DMS114 treated with DMSO at 0.1 percent for 48 hours (cell line): ENCODE data around the gene BRD1.
A peak's percentile ranks its signal among the peaks of the same experiment; 100 is the strongest.
"Not testable (repeated sequence)": the region's sequence is repeated elsewhere in the genome, so short reads cannot be mapped to it uniquely, and the experiment has no call there.

Experiments
- DNase-seq: peaks from one replicate; lab custom pipeline; 2025; ENCODE audit not compliant: unreplicated experiment; lab: John Stamatoyannopoulos, UW

The BRD1 gene

DNA sequence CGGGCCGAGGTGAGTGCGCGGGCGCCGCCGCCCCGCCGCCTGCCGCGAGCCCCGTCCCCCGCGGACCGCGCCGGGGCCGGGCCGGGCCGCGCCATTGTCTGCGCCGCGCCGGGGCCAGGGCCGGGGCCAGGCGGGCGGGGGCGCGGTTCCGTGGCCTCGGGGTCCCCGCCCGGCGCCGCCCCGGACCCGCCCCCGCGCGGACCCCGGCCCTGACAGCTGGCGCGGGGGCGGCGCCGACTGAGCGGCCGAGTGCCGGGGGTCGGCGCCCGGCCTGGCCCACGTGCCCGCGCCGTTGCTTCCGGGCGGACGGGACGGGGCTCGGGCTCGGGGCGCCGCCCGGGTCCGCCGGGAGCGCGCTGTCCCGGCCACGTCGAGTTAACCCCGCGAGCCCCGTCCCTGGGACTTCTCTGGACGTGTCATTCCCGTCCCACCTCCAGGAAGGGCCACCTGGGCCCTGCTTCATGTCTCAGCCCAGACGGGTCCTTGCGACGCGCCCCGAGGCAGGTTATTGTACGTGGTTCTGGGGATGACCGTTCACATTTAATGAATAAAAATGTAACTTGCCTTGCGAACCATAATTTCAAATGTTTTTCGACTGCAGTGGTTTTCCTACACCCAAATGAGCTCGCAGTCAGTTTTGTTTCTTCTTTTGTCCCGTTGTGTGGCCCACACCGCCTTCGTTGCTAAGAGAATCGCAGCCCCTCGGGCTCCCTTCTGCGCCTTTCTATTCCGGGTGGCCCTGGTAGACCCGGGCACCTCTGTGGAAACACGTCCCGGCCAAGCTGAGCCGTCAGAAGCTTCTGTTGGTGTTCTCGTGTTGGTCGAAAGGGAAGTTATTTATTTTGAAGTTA, 26.5 kb upstream of the BRD1 start:
- DNase-seq, result no peak

DNA sequence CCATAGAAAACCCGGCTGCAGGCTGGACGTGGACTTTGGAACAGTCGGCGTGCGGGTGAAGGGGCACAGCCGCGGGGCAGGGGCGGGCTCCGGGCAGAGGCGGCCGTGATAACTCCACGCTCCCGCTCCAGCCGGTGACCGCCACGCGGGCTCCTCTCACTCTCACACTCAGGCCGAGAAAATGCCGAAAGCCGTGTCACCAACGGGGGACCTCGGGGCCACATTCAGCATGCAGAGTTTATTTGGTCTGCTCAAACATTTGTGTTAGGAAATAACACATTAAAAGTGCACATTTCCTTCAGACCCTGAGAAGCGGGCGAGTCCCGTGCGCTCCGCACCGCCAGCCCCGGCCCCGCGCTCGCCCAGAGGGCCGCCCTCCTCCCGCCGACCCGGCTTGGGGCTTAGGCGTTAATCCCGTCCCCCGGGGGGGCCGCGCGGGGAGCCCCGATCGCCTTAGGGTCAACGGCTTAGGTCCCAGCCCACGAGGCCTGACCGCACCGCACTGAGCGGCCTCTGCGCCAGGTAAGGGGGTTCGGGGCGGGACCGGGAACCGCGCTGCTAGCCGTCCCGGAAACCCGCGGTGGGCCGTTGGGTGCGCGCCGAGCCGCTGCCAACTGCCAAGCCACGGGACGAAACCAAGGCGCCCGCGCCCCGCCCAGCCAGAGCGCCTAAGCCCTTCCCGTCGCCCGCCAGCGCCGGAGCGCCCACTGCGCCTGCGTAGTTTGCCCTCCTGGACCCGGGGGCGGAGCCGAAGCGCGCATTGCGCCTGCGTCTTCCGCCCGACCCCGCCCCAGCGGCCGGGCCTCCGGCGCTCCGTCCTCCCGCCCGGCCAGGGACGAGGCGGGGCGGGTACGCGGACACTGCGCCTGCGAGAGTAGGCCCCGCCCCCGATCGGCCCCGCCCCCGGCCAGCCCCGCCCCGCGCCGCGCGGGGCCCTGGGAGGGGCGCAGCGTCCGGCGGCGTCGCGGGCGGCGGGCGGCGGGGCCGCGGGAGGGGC, 25.5 kb upstream of the BRD1 start, which contains the start of gene ZBED4:
ZBED4 (plus strand) TSS at position 947 of the 997 bp plus-strand sequence. CDS start 29,819 bp downstream, outside the sequence.
- DNase-seq, result peak; percentile 75

DNA sequence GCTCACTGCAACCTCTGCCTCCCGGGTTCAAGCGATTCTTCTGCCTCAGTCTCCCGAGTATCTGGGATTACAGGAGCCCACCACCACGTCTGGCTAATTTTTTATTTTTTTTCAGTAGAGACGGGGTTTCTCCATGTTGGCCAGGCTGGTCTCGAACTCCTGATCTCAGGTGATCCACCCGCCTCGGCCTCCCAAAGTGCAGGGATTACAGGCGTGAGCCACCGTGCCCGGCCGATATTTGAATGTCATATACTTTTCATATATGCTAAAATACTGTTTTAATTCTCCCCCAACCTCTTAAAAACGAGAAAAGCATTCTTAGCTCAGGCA, 24.9 kb upstream of the BRD1 start:
- DNase-seq, result not testable (repeated sequence)

DNA sequence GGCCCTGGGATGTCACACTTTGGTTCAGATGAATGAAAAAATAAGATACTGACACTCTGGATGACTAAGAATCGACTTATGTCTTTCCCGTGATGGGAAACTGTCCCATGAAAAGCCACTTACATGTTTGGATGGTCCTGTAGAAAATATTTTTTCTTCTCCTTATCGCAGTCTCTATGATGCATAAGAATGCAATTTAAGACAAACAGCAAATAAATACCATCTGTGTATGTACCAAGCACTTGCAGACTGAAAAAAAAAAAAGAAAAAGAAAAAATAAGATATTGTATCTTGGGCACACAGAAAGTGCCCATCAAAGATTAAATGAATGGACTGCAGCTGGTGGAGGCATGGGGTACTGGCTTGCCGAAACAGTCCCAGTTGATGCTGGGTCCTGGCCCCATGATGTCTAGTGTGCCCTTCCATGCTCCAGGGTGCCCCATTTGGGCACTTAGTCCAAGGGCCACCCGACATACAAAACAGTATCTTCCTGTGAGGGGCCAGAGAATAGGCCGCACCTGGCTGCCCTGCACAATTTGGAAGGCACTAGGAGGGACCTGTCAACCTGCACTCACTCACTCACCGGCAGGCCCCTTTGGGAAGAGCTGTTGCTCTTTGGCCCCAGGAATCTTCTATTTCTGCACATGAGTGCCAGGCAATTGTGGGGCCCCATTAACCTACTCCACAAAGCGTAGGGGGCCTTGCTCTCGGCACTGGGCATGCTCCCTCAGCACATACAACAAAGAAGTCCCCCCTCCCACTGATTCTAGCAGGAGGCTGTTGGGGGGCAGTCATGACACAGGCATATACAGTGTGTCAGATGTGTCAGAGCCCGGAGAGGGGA, 23.5 kb upstream of the BRD1 start:
- DNase-seq, result no peak

DNA sequence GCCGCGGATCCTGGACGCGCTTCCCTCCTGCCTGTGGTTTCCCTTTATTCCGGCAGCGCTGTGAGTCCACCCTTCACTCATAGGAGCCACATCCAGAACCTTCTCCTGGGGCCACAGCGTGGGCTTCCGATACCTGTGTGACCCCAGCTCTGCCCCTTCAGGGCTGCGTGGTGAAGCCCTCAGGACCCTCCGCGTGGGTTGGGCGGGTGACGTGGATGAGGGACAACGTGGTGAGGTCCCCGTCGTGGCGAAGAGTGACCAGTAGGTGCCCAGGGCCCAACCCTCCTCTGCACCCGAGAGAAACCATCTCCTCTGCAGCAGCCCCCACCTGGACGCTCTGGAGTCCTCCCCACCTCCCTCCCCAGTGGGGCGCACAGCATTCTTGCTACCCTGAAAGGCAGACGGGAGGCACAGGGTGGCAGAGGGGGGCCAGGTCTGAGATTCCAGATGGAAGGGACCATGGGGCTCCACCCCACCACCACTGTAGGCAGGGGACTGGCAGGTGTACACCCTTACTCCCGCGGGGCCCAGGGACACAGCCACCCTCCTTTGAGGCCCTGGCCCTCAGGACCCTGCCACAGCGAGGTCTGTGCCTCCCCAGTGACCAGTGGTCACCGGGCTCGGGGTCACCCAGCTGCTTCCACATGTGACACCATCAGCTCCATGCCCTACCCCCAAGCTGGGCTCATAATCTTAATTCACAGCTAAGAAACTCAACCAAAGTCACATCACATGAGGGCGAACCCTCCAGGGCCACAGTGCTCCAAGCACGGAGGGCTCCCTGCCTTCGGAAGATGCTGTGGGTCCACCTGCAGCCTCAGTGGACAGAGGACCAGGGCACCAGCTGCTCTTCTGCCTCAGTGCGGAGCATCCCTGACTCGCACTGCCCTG, 22.6 kb upstream of the BRD1 start:
- no peak for DNase-seq

DNA sequence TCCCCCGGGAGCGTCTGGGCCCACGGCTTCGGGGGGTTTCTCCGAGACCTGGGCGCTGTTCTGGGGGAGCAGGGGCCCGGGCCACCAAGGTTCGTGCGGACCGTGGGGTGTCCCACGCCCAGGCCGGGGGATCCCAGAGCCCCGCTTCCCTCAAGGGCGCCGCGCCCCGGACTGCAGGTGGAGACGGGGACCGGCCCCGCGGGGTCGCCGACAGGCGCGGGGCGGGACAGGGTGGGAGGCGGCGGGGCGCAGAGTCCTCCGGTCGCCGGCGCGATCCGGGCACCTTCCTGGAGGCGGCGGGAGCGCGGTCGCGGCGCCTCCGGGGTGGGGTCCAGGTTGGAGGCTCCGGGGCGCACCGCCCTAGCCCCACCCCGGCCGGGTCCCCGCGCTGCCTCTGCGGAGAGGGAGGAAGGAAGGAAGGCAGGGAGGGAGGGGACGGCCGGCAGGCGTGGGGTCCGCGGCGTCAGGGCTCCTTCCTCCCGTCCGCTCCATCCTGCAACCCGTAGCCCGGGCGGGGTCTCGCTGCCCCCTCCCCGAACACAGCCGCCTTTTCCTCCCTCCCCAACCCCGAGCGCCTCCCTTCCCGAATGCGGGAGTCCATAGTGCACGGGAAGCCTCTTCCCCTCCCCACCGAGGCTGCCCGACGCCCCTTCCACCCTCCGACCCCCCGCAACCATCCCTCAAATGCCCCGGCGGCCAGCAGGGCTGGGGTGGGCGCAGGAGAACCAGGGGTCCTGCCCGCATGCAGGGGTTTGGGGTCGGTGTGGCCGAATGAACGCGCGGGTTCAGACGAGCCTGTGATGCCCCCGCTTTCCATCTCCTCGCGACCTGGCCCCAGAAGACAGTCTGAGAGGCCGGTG, 21.7 kb upstream of the BRD1 start:
- no peak for DNase-seq

DNA sequence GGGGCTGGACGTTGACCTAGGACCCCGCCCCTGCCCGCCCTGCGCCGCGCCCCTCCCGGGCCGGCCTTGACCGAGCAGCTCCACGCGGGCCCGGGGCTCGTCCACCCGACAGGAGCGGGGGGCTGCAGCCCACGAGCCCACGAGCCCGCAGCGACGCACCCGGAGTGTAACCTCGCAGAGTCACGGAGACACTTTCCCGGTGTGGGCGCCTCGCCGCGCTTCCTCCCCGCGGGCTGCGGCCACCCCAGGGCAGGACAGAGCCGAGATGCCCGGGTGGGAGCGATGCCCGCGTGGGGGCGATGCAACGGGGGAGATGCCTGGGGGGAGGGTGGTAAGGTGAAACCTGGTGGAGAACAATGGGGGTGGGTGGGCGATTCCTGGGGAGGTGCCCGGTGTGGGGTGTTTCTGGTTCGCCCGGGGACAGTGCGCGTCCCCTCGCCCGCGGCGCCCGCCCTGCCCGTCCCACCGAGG, 21.1 kb upstream of the BRD1 start:
- DNase-seq, result no peak

DNA sequence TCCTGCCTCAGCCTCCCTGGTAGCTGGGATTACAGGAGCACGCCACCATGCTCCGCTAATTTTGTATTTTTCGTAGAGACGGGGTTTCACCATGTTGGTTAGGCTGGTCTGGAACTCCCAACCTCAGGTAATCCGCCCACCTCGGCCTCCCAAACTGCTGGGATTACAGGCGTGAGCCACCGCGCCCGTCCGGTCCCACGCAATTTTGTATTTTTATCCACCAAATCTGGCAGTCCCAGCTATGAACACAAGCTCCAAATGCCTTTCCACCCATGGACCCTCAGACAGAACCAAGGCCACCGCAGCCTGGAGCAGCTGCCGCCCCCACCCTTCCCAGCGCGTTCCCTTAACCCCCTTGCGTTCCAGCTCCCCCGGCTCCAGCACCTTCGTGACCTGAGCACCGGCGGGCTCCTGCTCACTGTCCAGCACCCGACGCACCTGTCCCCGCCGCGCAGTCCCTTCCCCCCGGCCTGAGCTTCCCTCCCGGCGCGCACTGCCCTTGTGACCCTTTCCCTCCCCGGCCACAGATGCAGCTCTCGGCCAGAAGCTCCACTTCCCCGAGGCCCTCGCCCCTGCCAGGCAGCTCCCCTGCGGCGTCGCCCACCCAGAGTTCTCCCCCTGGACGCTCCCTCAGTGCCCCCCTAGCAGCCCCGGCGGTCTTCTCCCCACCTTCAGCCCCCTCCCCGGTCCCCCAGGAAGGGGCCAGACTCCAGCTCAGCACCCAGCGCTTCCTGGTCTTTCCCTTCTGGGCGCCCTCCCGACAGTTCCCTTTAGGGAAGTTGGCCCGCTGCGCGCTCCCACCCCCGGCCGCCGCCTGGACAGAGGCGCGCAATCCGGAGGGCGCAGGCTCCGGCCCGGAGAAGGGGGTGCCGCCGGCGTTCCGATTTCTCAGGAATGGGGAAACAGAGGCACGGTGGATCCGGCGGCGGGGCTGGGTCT, 20.3 kb upstream of the BRD1 start:
- DNase-seq, result no peak

DNA sequence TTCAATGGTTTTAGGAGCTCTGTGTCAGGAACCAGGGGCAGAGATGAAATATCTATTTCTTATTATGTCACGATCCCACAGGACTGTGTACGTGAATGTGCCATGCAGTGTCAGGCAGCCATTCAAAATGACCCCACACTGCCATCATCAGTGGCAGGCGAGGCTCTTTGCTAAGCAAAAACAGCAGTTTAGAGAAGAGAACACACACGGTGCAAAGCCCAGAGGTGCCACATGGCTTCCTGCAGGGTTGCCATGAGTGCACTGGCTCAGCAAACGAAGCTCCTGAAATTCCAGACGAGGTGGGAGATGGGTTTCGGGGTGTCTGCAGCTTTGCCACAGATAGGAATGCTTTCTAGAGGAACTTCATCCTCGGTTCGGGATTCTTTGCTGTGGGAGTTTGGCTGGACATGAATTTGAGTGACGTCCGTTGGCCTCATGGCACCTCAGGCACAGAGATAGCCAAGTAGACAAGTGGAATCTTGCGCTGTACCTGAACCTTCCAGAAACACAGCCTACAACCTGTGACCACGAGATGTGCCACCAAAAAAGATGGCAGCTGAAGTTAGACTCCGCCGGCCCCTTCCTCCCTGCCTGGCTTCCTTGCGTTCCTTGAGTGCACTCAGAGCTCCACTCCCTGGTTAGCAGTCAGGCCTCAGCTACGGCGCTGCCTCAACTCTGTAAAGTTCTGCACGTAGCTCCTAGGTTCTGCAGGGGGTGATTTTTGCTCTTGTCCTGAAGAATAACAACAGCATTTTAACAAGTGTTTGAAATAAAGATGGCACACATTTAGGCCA, 18.2 kb upstream of the BRD1 start:
- DNase-seq, result no peak

DNA sequence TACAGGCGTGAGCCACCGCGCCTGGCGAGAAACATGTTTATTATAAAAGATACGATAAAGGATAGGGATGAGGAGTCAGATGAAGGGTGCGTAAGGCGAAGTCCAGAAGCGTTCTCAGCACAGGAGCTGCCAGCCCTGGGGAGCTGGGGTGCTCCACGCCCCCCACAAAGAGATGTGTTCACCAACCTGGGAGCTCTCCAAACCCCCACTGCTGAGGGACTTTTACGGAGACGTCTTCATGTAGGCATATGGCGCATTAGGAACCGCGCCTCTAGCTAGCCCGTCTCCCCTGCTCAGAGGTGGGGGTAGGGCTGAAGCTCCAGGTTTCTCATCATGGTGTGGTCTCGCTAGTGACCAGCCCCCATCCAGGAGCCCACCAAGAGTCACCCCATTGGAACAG, 17.6 kb upstream of the BRD1 start:
- DNase-seq, result no peak

DNA sequence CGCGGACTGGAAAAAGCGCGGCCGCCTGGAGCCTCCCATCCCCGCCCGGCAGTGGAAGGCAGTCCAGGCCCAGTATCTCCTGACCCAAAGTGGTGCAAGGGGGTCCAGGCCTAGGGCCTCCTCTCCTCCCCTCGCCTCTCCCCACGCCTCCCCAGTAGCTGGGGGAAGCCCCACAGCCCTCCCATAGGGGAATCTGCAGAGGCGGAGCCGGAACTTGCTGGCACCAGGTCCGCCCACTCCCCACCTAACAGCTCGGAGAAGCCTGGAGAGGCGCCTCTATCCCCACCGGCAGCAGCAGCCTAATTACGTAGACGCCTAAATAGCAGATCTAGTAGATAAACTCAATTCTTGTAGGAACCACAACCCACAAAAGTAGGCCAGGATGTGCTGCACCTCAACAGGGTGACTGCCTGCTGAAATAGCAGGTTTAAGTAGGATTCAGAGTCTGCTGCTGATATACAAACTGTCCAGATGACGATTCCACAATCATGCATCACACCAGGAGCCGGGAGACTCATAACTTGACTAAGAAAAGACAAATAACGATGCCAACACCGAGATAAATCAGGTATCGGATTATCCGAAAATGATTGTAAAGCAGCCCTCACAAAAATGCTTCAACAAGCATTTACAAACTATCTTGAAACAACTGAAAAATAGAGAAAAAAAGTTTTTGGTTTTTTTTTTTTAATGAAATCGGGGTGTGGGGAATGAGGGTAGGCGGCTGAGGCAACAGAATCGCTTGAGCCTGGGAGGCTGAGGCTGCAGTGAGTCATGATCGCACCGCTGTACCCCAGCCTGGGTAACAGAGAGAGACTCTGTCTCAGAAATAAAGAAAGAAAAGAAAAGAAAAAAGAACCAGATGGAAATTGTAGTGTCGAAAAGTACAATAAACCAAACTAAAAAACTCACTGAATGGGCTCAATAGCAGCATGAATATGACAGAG, 11.4 kb upstream of the BRD1 start:
- no peak for DNase-seq

DNA sequence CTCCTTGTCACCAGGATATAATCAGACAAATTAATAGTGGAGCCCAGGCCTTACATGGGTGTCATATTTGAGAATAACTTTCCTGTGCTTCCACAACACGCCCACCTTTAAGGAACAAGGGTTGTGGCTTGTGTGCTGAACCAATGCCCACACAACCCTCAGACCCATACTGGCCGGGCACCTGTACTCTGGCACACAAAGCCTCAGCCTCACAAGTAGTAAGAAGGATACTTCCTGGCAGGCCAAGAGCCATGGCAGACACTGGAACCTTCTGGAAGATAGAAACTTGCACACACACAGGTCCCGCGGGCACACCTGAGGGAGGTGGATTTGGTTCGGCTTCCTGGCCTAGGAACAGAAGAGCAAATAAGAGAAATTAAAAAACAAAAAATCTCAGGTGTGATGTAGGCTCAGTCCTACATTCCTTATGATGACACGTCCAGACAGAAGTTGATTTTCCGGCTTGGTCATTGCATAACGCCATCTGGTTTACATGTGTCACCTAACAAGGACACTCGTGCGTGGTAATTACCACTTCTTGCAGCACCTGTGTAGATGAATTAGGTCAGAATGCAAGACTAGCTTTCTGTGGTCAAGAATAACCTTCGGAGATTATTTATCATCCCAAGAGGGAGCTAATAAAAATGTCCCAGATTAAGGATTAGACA, 5.8 kb upstream of the BRD1 start:
- DNase-seq, result no peak

DNA sequence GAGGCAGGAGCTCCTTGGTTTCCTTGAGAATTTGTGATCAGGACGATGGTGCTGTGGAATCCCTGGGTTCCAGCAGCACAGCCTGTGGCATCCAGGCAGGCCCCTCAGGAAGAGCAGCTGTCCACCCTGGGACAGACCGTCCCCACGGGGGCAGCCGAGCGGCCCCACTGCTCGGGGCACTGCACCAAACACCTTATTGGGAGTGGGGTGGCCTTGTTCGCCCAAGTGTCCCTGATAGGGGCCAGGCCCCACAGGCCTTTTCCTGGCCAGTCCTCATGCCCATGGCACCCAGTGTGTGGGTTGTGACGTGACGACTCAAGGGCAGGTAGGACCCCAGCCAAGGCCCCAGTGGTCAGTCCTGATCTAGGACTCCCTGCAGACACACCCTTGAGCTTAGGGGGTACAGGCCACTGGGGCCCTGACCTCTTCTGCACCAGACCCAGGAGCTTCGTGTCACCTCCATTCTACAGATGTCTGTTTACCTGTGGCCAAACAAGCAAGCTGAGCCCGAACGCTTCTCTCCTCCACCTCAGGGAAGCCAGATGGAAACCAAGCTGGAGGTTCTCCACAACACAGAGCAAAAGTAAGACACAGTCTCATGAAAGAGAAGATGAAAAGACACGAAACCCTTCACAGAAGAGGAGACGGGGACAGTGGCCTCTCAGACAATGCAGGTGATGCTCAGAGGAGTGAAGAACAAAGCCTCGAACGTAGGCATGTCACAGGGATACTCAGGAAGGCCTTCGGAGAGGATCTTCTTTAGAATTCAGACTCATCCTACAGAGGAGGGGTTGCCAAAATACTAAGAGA, 1.6 kb upstream of the BRD1 start:
- no peak for DNase-seq

DNA sequence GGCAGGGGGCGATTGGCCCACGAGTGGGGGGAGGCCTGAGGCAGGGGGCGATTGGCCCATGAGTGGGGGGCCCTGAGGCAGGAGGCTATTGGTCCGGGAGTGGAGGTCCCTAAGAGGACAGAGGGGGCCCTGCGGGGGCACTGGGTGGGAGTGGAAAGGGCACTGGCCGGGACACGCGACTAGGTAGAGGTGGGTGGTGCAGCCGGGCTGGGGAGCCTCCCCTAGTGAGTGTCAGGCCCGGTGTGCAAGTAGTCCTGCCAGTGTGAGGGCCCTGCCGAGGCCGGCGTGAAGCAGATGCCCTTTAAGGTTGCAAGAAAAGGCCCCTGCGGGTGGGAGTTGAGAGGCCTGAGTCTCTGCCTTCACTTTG, 909 bp upstream of the BRD1 start:
- DNase-seq, result no peak
